Measurements from ENCODE around the gene PITX3.
"Not testable (repeated sequence)": the region's sequence is repeated elsewhere in the genome, so short reads cannot be mapped to it uniquely, and the experiment has no call there.

The PITX3 gene

GRCh38 chr10:102225646-102226541 is 15.4 kb downstream of the PITX3 start, which contains the start of gene ELOVL3:
Gene ELOVL3 (plus strand): TSS chr10:102226299. CDS start chr10:102226549, 250 bp downstream.
- peak; percentile 76 for DNase-seq

GRCh38 chr10:102222797-102223196 is 18.5 kb downstream of the PITX3 start:
- no peak for DNase-seq

GRCh38 chr10:102220612-102221011 is 20.7 kb downstream of the PITX3 start:
- peak; percentile 13 for DNase-seq

DNA sequence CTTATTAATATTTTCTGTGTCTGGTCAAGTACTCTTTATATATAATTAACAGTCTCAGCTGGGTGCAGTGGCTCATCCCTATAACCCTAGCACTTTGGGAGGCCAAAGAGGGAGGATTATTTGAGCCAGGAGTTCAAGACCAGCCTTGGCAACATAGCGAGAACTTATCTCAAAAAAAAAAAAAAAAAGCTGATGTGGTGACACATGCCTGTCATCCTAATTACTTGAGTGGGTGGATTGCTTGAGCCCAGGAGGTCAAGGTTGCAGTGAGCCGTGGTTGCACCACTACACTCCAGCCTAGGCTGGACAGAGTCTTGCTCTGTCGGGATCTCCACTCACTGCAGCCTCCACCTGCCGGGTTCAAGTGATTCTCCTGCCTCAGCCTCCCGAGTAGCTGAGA is 21.9 kb downstream of the PITX3 start:
- DNase-seq: no peak

DNA sequence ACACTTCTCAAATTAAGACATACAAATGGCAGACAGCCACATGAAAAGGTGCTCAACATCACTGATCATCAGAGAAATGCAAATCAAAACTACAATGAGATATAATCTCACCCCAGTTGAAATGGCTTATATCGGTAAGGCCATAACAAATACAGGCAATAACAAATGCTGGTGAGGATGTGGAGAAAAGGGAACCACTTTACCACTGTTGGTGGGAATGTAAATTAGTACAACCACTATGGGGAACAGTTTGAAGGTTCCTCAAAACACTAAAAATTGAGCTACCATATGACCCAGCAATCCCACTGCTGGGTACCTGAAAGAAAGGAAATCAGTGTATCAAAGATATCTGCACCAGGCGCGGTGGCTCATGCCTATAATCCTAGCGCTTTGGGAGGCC is 27.7 kb downstream of the PITX3 start:
- not testable (repeated sequence) for DNase-seq

GRCh38 chr10:102211615-102212299 is 29.6 kb downstream of the PITX3 start:
- no peak for DNase-seq

GRCh38 chr10:102208311-102209035 is 32.8 kb downstream of the PITX3 start:
- no peak for DNase-seq

DNA sequence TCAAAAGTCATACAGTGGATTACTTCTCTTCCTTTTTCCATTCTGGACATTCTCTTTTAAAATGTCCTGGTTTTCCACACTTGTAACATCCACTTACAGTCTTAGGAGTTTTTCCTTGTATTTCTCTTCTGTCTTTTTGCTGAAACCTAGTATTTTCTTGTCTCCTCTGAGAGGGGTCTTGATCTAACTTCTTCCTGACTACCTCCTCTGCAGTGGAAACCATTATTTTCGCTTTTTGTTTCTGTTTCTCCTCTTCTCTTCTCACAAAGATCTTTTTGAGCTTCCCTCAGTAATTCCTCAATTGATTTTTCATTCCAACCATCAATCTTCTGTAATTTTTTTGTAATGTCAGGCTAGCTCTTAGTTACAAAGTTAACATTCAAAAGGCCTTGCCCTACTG is 38.9 kb downstream of the PITX3 start:
- no peak for DNase-seq

GRCh38 chr10:102200751-102201640 is 40.3 kb downstream of the PITX3 start:
- no peak for DNase-seq

GRCh38 chr10:102198027-102198426 is 43.3 kb downstream of the PITX3 start:
- DNase-seq: no peak

- no peak for DNase-seq
Observed at GRCh38 chr10:102196893-102197292, 44.4 kb downstream of the PITX3 start.

DNA sequence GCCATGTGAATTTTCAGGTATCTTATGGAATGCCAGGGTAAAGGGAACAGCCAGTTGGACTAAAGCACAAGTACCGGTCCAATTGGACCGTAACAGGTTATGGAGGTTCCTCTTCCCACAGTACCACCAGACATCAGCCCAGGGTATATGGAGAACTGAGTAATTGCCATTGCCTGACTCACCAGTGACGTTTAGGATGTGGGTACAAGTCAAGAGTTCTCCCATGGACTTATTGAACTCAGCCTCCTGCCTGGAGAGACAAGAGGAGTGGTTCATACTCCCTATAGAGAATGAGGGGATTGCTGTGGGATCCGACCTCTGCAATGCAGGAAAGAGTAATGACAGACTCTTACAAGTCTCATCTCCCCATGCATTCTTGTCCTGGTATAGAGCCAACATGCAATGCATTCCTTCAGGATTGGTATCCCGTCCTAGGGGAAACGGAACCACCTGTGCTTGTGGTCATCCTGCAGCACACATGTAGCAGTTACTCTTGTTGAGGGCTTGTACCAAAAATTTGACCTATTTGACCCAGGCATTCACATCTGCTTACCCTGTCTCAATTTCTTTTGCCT is 45.9 kb downstream of the PITX3 start:
- DNase-seq: no peak

DNA sequence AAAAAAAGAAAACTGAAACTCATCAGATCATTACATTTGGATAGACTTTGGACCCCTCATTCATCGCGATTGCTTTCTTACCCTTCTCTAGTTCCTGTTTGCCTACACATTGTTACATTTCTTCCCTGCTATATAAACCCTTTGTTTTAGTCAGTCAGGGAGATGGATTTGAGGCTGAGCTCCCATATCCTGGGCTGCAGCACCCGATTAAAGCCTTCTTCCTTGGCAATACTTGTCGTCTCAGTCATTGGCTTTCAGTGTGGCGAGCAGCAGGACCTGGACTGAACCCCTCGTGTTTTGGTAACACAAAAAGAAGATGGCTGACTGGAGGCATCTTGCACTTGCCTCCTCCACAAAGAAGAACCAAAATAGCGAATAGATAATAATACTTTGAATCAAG is 49.4 kb downstream of the PITX3 start:
- no peak for DNase-seq

DNA sequence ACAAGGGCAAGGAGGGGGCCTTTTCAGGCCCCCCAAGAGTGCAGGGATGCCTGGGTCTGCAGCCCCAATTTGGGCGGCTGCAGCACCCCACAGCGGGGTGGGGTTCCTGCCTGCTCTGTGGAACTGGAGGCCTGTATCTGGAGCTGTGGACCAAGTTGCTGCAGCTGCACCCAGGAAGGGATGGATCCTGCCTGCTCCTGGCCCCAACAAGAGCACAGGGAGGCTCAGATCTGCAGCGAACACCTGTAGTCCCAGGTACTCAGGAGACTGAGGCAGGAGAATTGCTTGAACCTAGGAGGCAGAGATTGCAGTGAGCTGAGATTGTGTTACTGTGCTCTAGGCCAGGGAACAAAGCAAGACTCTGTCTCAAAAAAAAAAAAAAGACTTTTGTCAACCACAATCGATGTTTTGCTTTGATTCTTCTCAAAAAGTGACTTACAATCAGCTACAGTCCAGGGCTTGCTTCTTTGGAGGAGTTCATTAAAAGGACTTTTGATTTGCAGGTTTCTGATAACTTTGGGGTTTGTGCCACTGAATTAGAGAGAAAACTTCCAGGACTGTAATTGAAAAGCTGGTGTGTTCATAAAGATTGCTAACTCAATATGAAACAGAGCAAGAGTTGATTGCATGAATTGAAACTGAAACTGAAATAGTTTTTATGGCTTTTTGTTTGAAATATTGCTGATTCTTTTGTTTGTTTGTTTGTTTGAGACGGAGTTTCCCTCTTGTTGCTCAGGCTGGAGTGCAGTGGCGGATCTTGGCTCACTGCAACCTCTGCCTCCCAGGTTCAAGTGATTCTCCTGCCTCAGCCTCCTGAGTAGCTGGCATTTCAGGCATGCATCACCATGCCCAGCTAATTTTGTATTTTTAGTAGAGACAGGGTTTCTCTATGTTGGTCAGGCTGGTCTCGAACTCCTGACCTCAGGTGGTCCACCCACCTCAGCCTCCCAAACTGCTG is 52.1 kb downstream of the PITX3 start:
- DNase-seq: not testable (repeated sequence)

- no peak for DNase-seq
Observed at GRCh38 chr10:102188298-102188940, 52.9 kb downstream of the PITX3 start.

- no peak for DNase-seq
Observed at GRCh38 chr10:102185811-102186527, 55.3 kb downstream of the PITX3 start.

GRCh38 chr10:102185272-102185671 is 56.0 kb downstream of the PITX3 start:
- DNase-seq: no peak

DNA sequence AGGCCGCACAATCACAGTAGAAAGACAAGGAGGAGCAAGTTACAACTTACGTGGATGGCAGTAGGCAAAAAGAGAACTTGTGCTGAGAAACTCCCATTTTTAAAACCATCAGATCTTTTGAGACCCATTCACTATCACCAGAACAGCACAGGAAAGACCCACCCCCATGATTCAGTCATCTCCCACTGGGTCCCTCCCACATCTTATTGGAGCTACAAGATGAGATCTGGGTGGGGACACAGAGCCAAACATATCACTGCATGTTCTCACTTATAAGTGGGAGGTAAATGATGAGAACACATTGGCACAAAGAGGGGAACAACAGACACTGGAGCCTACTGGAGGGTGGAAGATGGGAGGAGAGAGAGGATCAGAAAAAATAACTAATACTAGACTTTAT is 56.7 kb downstream of the PITX3 start:
- no peak for DNase-seq
